CD4-positive, alpha-beta T cell treated with Interferon gamma for 1 hour (primary cell): ENCODE data around the gene TMTC2.

Experiments used
- DNase-seq: peaks from one replicate; pipeline ENCODE4 v3.0.0-alpha.2; 2020

Gene TMTC2

DNA sequence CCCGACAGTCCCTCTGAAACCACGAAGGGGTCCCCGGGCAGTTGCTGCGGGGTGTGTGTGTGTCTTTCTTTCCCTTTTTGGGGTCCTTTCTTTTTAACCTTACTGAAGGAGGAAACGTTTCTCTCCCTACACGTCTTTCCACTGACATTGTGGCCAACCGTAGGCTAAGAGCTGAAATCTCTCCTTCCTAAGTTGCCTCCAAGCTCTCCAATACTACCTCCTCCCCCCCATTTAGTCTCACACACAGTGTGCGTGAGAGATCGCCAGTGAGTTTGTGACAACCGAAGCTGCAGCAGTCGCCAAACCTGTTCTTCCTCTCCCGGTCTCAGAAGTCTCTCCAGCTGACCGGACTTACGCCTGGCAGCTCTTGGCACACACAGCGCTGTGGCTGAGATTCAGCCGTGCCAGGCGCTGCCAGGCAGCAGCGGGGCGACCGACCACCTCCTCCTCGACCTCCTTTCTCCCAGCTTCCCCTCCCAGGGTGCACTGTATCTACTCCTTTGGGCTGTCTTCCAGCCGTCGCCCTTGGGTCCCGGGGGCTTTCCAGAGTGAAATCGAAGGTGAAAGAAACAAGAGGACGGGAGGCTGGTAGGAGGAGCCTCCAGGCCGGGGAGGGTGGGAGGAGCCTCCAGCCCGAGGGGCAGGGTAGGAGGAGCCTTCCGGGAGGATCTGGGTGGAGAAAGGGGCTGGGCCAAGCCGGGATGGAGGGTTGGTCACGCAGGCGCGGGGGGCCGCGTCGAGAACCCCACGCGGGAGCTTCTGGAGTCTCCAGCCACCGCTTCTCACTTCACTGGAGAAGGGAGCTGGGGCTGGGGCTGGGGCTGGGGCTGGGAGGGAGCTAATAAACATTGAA lies at the start of gene TMTC2:
TMTC2 (plus strand) TSS at position 739 of the 853 bp plus-strand sequence.
- DNase-seq: peak; percentile 87

DNA sequence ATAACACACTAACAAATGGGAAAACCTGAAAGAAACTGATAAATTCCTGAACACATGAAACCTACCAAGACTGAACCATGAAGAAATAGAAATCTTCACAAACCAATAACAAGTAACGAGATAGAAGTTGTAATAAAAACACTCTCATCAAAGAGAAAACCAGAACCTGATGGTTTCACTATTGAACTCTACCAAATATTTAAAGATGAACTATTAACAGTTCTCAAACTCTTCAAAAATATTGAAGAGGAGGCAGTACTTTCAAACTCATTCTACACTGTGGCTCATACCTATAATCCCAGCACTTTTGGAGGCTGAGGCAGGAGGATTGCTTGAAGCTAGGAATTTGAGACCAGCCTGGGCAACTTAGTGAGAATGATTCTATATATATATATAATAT lies 48.4 kb upstream of the TMTC2 start:
- DNase-seq: no peak

DNA sequence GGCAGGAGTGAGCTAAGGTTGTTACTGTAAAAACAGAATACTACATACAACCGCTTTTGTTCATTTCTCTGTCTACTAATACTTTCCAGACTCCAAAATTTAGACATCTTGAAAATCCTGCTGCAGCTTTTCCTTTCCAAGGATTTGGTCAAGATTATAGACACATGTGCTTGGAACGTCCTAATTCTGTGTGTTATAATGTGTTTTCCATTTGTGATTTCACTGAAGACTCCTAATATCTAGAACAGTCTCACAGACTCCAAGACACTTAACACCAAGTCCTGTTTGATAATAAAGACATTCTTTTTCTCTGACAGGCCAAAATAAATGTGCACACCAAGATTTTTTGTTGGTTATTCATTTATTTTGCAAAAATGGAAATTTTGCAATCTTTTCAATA lies 41.8 kb upstream of the TMTC2 start:
- no peak for DNase-seq

DNA sequence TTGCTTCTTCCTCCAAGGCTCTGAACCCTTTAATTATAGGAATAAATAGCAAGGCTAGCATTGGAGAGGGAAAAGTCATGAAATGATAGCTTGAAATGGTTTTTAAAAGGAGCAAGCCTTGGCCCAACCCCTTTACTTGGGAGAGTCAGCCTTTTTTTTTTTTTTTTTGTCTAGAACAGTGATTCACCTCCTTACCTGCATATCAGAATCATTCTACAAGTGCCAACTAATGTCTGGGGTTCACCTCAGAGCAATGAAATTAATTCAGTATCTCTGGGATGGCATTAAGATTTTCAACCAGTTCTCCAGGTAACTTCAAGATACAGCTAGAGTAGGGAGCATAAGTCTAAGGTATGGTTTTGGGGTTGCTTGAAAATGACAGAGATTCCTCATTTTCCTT lies 41.3 kb upstream of the TMTC2 start:
- no peak for DNase-seq

DNA sequence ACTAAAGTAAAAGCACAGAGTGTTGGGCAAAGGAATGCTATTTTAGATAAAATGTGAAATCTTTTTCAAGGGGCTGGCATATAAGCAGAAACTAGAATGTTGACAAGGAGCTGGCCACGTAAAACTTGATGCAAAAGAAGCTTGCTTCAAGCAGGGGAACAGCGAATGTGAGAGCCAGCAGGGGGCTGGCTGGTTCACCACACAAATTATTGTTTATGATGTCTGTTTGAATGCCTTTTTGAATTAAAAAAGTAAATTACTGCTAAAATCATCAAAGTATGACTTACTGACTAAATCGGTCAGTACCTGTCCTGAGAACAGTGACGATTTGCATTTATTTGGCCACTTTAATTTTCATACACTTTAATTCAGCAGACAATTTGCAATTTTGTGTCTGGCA lies 38.9 kb upstream of the TMTC2 start:
- no peak for DNase-seq

DNA sequence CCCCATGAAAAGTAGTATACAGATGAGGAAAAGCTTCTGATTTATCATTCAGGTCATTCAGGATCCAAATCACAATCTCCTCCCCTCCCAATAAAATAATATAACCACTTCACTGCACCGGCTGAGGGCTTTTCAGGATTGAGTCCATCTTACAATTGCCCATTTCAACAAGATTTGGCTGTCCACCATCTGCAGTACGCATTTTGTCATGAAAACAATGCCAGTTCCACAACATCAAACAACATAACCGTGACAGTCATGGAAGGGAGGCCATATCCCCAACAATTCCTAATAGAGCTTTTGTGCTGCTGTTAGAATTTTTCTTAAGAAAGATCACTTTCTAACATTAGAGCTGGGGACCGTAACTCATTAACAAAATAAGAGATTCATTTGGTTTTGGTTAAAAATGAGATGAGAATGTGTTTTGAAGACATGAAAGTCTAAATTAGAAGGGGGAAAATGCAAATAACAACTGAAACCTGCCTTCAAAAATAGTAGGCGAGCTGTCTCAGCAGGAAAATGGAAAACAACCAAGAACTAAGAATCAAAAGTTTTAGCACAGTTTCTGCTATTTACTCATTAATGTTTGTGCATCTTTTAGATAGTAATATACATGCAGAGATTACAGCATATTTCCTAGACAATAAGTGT lies 38.3 kb upstream of the TMTC2 start:
- no peak for DNase-seq

DNA sequence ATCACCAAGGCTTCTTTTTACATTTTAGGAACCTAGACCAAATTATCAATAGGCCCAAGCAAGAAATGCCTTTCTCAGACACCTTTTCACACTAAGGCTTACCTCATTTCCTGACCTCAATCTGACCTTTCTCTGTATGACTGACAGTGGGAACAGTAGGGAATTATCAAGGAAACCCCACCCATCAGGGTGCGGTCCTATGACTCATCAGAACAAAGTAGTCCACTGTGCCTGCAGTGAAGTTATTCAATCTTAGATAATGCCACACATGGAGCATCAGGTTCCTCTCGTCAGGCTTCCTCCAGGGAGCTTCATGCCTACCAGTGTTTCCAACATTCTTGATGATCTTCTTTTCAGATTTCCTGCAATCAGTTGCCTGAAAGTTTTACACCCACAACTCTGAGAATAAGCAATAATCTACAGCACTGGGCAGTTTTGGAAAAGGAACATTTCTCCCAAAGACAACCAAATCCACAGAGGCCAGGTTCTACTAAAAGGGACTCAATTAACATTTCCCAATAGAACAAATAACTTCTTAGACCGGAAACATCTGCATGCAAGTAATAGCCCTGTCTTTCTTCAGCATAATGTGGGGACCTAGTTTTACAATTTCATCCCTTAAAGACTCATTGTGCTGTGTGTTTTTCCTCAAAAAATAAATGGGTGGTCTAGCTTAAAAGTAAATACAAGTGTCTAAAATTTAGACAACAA lies 35.9 kb upstream of the TMTC2 start:
- no peak for DNase-seq

DNA sequence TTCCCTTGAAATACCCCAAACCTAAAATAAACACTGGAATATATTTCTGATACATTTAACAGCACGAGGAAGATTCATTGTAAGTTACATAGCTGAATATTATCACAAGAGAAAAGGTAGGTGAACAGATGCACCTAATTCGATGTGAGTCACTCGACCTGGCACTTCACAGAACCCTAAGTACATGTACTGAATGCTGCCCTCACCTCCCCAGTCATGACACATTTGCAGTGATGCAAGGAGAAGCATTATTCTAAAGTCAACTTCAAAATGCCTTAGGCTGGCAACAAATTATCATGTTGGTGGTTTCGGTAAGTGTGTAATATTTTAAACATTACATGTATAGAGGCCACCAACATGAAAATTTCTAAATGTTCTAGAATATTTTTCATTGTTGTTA lies 35.2 kb upstream of the TMTC2 start:
- no peak for DNase-seq

DNA sequence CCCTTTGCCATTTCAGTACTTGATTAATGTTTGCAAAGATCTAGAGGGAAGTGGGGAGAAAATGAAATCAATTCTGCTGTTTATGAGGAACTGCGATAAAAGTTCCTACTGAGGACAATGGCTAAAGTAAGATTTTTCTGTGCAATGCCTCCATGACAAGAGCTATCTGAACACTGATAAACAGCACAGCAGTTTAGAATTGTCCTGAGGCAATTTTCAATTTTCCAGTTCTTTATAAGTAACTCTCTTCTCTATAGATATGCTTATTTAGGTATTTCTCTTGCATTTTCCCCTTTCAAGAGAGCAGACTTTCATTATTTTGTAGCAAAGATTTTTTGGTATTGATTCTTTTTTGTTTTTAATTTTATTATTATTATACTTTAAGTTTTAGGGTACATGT lies 34.6 kb upstream of the TMTC2 start:
- DNase-seq: no peak

DNA sequence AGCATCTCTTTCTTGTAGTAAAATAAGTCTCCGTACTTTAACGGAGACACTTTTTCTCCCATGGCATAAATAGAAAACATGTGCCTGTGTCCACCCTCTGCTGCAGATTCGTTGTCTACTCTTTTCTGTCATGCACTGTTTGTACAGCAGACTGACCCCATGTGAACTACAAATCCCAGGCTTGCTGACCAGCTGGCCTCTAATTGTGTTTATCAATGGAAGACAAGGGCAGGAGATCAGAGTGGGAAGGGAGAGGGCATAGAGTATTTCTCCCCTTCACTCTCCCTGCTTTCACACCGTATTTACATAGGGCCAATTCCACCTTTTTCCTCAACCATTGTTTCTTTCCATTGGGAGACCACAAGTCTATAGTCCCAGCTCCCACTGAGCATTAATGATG lies 31.0 kb upstream of the TMTC2 start:
- DNase-seq: no peak

DNA sequence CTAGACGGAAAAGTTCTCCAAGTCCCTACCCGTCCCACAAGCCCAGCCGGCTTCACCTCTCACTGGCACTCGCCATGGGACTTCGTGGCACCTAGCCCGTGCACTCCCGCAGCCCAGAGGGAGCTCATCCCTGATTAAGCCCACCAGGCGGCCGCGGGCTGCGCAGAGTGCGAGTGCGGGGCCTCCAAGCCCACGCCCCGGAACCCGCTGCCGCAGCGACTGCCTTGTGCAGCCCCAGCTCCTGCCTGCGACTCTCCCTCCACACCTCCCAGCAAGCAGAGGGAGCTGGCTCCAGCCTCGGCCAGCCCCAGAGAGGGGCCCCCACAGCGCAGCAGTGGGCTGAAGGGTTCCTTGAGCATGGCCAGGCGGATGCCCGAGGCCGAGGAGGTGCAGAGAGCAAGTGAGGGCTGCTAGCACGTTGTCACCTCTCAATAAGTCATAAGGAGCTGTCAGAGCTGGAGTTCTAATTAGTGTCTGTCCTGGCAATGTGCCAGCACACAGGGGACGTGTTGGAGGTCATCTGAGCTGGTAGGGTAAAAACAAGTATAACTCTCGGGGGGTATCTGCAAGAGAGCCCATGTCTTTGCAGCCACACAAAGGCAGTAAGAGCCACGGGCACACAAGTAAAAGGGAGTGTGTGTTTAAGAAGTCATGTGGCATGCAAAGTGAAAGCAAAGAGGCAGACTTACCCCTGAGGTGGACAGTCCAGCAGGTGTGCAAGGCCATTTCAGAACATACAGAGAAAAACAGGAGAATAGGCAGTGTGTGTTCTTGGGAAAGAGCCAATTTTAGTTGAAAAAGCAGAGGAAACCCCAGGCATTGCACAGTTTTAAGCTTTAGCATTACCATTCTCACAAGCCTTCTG lies 27.1 kb upstream of the TMTC2 start:
- no peak for DNase-seq

DNA sequence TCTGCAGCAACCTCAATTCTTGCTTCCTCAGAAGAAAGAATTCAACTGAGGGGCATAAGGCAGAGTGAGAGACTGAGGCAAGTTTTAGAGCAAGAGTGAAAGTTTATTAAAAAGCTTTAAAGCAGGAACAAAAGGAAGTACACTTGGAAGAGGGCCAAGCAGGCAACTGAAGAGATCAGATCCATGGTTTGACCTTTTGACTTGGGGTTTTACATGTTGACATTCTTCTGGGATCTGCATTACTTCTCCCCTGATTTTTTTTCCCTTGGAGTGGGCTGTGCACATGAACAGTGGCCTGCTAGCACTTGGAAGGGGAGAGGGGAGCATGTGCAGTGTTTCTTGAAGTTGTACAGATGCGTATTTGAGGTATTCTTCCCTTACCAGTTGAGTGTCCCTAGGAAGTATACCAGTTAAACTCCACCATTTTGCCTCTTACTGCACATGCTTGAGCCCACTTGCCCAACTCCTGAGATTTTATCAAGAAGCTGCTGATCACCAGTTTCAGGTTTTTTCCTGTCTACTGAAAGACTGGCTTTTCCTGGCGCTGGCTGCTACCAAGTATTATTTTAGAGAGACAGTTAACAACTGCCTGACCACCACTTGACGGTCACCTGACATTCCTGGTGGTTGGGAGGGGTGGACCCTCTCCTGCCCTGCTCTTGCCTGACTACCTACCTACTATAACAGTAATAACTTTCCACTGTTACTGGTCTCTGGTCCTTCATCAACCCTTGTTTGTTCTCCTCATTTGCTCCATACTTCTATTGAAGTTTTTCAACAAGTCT lies 26.0 kb upstream of the TMTC2 start:
- DNase-seq: no peak

DNA sequence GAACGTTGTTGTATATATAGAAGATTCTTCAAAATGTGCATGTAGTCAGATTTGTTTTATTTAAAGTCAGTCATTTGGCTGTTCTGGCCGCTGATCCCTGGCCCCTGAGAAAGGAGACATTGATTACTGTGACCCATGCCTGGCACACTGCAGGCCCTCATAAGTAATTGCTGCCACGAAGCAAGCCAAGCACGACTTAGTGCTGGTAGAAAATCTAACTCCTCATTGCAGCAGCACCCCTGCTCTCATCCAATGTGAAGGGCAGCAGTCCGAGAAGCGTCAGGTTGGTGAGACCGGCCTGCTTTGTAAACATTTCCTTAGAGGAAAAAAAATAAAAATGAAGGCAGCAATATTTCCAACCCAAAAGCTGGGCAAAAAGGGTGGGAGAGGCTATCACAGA lies 22.8 kb upstream of the TMTC2 start:
- no peak for DNase-seq

DNA sequence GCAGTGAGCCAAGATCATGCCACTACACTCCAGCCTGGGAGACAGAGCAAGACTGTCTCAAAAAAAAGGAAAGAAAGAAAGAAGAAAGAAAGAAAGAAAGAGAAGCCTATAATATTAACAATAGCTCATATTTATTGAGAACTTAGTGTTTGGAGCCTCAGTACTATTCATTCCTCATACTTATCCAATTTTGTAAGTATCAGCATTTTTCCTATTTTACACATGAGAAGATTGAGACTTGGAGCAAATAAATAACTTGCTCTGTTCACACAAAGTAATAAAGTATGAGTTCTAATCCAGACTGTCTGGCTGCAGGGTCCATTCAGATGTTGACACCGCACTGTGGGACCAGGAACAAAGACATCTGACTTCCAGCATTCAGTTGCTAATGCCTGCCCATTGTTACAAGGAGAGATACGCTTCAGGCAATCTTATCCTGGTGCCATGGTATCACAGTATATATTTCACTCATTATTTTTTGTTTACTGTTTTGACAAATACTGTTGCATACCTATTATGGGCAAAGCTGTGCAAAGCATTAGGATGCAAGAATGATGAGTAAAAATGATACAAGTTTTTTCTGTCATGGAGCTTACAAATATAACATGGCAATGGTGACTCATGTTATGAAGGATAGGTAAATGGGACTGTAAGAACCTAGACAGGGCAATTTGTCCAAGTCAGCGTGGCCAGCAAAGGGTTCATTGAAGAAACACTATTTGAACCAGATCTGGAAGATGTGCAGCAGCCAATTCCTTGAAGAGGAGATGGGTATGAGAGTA lies 21.4 kb upstream of the TMTC2 start:
- DNase-seq: no peak

DNA sequence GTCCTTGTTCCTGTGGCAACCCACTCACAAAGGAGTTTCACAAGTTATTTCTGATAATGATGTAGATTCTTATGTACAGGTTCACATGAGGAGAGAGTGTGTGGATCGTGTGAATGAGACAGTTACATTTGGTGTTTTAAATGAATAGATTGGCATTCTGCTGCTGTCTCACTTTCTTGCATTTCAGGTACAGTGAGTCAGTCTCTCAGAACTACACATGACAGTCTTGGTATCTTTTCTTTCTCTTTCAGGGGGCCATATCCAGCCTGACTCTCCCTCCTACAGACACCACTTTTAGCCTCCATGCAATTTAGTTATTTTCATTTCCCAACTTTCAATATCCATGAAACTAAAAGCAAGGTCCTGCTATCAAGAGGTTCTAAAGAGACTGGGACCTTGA lies 19.9 kb upstream of the TMTC2 start:
- no peak for DNase-seq

DNA sequence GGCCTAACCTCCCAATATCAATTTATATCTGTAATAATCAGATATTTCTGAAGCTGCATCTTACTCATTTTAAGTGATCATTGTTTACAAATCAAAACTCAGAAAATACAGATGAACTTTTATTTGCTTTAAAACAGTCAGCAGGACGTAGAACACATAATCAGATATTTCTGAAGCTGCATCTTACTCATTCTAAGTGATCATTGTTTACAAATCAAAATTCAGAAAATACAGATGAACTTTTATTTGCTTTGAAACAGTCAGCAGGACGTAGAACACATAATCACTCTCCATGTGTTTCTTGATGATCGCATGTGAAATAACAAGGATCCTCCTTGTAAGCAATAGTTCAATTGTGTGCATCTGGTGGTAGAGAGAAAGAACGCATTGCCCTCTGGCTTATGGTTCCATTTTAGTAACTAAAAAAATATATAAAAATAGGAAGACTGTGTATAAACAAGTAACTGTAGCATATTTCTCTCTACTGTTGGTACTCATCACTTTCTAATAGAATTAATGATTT lies 15.0 kb upstream of the TMTC2 start:
- DNase-seq: no peak

DNA sequence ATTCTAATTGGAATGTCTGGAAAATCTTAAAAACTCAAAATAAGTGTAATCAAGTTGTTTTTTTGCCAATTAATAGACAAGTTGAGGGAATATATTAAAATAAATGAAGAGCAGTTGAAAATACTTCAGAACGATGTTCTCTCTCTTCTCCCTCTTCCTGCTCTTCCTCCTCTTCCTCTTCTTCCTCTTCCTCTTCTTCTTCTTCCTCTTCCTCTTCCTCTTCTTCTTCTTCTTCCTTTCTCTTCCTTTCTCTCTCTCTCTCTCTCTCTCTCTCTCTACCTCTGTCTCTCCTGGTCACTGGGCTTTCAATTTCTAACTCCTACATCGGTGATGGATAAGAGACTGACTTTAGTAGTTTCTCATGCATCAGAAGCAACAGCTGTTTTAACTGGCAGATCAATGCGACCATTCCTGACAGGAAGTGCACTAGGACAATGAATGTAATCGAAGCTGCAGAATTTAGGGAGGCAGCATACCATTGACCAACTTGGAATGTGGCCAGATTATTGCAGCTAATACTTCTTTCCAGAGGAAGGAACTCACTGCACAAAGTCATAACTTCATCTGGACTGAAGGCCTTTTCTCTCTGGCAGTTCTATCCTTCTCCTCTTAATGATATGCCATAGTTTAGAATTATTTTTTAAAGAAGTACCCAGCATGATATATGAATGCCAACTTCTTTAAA lies 13.8 kb upstream of the TMTC2 start:
- DNase-seq: no peak

DNA sequence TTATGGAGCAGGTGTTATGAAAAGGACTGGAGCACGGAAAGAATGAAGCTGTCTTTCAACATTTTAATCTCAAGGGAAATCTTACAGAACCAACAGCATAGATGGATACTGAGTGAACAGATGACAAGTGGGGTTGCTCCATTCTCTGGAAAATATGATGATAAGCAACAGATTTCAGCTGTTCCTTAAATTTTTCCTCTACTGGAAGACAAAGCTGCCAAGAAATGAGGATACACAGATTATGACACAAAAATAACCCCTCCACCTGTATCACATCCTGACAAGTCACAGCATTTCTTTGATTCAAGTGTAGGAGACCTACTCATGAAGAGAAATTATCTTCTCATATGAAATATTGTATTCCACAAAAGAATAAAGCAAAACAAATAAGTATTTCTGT lies 13.0 kb upstream of the TMTC2 start:
- no peak for DNase-seq

DNA sequence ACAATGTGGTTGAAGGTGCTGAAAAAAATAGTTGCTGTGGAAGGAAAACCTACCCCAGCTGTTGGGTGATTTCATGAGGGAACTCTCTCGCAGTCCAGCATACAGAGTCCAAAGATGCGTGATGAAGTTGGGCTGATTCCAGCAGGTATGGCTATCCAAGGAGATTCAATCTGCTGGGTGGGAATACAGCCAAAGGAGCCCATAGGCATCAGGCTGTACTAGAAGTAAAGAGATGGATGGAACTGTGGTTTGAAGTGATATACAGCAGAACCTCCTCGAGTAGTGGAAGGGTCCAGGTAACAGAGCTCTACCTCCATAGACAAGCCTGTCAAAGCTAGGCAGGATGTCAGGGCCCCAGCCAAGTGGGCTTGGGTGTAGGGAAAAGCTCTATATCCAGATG lies 11.5 kb upstream of the TMTC2 start:
- DNase-seq: no peak

DNA sequence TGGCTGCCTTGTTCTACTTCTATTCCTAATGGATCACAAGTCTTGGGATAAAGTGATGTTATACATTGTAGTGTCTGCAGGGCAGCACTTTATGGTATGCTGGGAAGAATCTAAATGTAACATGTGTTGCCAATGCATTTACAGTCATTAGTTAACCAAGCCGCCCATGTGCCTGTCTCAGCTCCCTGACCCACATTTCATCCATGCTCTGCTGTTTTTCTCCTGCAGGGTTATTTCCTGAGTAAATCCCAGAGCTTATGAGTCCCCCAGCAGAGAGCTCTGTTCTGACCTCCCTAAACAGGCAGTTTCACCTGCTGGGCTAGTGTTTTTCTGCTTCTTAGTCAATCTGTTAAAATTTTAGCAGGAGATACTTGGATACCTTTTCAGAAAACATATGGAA lies 4.4 kb upstream of the TMTC2 start:
- DNase-seq: no peak

DNA sequence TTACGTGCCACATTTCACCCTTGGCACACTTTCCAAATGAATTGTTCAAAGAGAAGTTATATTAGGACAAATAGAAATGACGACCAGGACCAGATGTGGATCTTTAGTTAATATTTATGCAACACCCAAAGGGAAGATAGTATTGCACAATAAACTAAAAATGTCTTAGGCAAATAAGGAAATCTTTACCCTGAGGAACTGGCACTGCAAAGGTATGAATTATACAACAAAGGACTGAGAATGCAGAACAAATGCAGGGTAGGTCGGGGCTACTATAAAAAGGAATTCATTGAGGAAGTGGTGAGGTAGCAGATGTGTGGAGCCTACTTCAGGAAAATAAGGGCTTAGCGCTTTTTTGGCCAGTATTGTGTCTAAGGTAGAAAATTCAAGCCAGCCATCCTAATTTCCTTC lies 3.9 kb upstream of the TMTC2 start:
- DNase-seq: no peak
